IPS-15b (cell line): ENCODE data around the gene ZNF543.
"Not testable (repeated sequence)": the region's sequence is repeated elsewhere in the genome, so short reads cannot be mapped to it uniquely, and the experiment has no call there.

Source experiments
- H3K27me3 ChIP-seq: one replicate; pipeline ENCODE4 v1.6.1; 2013; ENCODE audit warnings: low read length; ENCODE audit not compliant: control insufficient read depth, insufficient read depth
- H3K36me3 ChIP-seq: one replicate; pipeline ENCODE4 v1.6.1; 2013; ENCODE audit warnings: low read length; ENCODE audit not compliant: control insufficient read depth, insufficient read depth
- H3K4me1 ChIP-seq: one replicate; pipeline ENCODE4 v1.6.1; 2013; ENCODE audit warnings: mild to moderate bottlenecking, low read length; ENCODE audit not compliant: control insufficient read depth, insufficient read depth
- H3K4me3 ChIP-seq: one replicate; pipeline ENCODE4 v1.5.1; 2013; ENCODE audit warnings: low read depth, low read length
- H3K9ac ChIP-seq: one replicate; pipeline ENCODE4 v1.6.1; 2013; ENCODE audit warnings: low read depth, mild to moderate bottlenecking, low read length
- H3K9me3 ChIP-seq: one replicate; pipeline ENCODE4 v1.6.1; 2013; ENCODE audit warnings: mild to moderate bottlenecking, low read length; ENCODE audit not compliant: control insufficient read depth, insufficient read depth

Gene ZNF543

DNA sequence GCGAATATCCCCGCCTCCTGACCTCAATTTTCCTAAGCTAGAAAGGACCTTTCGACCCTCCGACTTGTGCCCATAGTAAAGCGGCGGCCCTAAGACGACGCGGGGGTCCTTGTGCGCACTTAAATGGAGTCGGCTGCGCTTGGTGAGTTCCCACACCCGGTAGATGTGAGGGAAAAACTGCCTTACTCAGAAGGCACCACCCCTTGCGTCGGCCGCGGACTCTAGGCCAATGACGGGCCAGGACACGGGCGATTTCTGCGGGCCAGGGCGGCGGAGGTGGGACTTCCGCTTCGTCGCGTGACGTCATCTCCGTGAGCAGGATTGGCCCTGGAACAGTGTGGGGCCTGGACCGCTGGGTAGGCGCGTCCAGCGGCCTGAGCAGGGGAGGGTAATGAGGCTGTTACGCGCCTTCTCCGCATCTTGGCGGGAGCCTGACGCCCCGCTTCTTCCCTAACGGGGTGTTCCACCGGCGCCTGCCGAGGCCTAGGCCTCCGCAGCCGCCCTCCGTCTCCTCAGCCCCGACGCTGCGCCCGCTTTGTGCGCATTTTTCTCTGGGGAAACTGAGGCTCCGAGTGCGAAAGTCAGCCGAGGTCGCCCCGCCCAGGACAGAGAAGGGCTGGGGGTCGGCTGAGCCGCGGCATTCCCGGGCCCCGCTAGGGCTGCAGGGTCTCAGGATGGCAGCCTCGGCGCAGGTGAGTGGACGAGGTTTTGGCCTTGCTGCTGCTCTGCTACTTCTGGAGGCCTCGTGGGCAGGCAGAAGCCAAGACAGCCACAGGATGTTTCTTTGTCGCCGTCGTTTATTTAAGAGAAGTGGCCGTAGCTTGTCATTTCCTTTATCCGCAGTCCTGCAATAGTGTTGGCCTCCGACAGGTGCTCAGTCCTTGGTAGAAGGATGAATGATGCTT is at the start of gene ZNF543:
ZNF543 (plus strand) TSS at position 293 of the 905 bp plus-strand sequence; CDS start at position 675, 382 bp downstream.
- Histone ChIP-seq H3K36me3 (peaks cover 16% of the 10 kb centered on the region), H3K4me1 (peaks cover 4% of the 10 kb centered on the region), H3K9me3 (no peaks in the 10 kb centered on the region), H3K4me3 (peak within 1 kb of the TSS; percentile 64), H3K27me3 (peaks cover 9% of the 10 kb centered on the region), H3K9ac (peak within 1 kb of the TSS; percentile 91)

DNA sequence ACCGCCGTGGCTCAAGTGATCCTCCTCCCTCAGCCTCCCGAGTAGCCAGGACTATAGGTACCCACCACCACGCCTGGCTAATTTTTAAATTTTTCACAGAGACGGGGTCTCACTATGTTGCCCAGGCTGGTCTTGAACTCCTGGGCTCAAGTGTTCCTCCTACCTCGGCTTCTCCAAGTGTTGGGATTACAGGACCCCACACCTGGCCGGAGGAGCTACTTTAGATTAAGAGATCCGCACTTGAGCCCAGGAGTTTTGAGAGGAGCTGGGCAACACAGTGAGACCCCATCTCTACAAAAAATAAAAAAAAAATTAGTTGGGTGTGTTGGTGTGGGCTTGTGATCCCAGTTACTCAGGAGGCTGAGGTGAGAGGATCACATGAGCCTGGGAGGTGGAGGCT is 49.0 kb upstream of the ZNF543 start:
- no peak overlapping the region for H3K4me3 ChIP-seq
- no peak overlapping the region for H3K9ac ChIP-seq
- no peaks in the 10 kb centered on the region for H3K9me3 ChIP-seq
- H3K36me3 ChIP-seq, result no peaks in the 10 kb centered on the region
- no peaks in the 10 kb centered on the region for H3K4me1 ChIP-seq
- H3K27me3 ChIP-seq, result no peaks in the 10 kb centered on the region

DNA sequence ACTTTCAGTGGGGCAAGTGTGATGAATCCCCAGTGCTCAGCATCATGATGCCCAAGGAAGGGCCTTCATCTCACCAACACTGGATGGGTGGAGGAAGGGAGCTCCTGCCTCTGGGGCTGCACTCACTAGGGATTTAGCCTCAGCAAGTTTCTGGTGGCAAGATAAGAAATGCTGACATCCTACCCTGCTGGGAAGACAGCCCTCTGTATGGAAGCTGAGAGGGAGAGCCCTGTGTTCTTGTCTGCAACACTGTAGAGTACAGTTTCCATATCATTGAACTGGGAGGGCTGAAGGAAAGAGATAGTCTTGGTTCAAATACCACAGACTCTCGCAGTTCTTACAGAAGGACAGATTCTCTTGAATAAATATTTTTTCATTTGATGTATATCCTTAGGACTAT is 47.3 kb upstream of the ZNF543 start:
- Histone ChIP-seq H3K36me3 (no peaks in the 10 kb centered on the region), H3K9me3 (no peaks in the 10 kb centered on the region), H3K27me3 (no peaks in the 10 kb centered on the region), H3K4me3 (no peak overlapping the region), H3K9ac (no peak overlapping the region), H3K4me1 (no peaks in the 10 kb centered on the region)

DNA sequence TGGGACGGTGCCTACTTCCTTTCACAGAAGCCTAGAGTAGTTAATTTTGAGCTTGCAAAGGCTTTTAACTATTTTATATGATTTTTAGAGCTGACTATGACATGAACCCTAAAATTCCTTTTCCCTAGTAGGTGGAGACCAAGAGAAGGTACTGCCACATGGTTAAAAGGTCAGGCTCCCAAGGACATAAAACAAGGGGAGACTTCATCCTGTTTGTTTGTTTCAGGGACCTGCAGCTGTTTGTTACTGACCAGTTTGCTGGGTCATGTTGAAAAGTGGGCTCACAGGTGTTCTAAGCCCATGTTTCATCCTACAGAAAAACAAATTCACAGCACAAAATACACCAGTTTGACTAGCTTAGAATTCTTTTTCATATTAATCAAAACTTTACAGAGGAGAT is 43.8 kb upstream of the ZNF543 start:
- no peaks in the 10 kb centered on the region for H3K4me1 ChIP-seq
- no peak overlapping the region for H3K9ac ChIP-seq
- H3K4me3 ChIP-seq, result no peak overlapping the region
- no peaks in the 10 kb centered on the region for H3K27me3 ChIP-seq
- H3K9me3 ChIP-seq, result no peaks in the 10 kb centered on the region
- H3K36me3 ChIP-seq, result no peaks in the 10 kb centered on the region

DNA sequence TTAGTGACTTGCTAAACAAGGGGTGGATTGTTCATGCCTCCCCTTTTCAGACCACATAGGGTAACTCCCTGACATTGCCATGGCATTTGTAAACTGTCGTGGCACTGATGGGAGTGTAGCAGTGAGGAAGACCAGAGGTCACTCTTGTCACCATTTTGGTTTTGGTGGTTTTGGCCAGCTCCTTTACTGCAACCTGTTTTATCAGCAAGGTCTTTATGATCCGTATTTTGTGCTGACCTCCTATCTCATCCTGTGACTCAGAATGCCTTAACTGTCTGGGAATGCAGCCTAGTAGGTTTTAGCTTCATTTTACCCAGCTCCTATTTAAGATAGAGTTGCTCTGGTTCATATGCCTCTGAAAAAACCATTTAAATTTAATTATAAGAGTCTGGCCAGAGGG is 41.8 kb upstream of the ZNF543 start:
- H3K4me1 ChIP-seq, H3K4me3 ChIP-seq, H3K27me3 ChIP-seq, H3K36me3 ChIP-seq, H3K9me3 ChIP-seq, H3K9ac ChIP-seq: not testable (repeated sequence)

DNA sequence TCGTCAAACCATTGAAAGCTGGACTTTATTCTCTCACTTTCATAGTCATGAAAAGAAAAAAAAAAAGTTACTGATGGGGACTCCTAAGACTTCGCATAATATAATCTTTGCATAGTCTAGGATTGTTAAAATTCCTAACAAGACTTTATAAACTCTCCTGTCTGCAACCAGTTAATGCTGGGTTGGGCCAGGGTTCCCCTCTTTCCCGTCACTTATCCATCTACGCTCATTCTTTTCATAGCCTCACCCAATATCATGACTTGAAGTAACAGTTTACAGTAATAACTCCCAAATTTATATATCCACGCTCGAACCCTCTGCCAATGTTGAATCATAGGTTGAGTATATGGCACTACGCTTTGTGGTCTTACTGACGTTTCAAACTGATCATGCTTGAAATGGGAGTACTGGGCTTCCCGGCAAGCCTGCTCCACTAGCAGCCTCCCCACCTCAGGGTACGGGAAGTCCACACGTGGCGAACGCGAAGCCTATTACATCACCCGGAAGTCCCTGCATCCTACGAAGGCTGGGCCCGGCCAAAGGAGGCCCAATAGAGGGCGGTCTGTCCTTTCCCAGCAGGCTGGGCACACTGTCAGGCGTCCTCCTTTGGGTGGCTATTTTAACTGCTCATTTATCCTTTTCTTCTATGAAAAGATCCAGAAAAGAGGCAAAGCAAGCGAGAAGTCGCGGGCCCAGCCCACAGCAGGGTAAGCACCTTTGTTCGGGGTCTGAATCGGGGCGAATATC is 40.7 kb upstream of the ZNF543 start:
- Histone ChIP-seq H3K9ac (peak overlapping the region; percentile 94), H3K4me3 (peak overlapping the region; percentile 85), H3K4me1 (no peaks in the 10 kb centered on the region), H3K27me3 (no peaks in the 10 kb centered on the region), H3K9me3 (no peaks in the 10 kb centered on the region), H3K36me3 (peaks cover 3% of the 10 kb centered on the region)

DNA sequence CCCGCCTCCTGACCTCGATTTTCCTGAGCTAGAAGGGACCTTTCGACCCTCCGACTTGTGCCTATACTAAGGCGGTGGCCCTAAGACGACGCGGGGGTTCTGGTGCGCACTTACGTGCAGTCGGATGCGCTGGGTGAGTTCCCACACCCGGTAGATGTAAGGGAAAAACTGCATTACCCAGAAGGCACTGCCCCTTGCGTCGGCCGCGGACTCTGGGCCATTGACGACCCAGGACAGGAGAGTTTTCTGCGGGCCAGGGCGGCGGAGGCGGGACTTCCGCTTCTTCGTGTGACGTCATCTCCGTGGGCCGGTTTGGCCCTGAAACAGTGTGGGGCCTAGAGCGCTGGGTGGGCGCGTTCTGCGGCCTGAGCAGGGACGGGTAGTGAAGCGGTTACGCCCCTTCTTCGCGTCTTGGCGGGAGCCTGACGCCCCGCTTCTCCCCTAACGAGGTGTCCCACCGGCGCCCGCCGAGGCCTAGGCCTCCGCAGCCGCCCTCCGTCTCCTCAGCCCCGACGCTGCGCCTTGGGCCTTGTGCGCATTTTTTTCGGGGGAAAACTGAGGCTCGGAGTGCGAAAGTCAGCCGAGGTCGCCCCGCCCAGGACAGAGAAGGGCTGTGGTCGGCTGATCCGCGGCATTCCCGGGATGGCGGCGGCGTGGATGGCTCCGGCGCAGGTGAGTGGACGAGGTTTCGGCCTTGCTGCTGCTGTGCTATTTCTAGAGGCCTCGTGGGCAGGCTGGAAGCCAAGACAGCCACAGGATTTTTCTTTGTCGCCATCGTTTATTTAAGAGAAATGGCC is 39.9 kb upstream of the ZNF543 start, which contains the start of gene ZNF460:
ZNF460 (plus strand) TSS at position 321 of the 797 bp plus-strand sequence; CDS start at position 643, 322 bp downstream.
- H3K36me3 ChIP-seq, result peaks cover 11% of the 10 kb centered on the region
- H3K4me3 ChIP-seq, result peak within 1 kb of the TSS; percentile 85
- no peaks in the 10 kb centered on the region for H3K27me3 ChIP-seq
- peak within 1 kb of the TSS; percentile 94 for H3K9ac ChIP-seq
- no peaks in the 10 kb centered on the region for H3K9me3 ChIP-seq
- no peaks in the 10 kb centered on the region for H3K4me1 ChIP-seq

DNA sequence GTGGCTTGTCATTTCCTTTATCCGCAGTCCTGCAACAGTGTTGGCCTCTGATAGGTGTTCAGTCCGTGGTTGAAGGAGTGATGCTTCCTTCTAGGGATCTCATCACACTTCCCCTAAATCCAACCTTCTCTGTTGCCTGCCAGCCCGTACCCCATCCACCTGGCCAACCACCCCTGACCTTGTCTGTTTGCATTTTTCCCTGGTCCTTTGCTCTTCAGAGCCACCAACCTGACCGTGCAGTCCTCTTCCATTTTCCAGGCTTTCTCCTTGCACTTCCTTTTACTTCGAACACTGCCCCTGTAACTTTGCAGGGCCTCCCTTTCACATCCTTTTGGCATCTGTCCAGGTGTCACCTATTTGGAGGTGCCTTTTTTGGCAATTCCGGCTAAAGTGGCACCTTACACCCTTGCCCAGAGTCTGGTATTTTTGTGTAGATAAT is 39.3 kb upstream of the ZNF543 start:
- Histone ChIP-seq H3K9ac (peak overlapping the region; percentile 82), H3K4me1 (no peaks in the 10 kb centered on the region), H3K4me3 (peak overlapping the region; percentile 85), H3K36me3 (peaks cover 17% of the 10 kb centered on the region), H3K27me3 (no peaks in the 10 kb centered on the region), H3K9me3 (no peaks in the 10 kb centered on the region)

DNA sequence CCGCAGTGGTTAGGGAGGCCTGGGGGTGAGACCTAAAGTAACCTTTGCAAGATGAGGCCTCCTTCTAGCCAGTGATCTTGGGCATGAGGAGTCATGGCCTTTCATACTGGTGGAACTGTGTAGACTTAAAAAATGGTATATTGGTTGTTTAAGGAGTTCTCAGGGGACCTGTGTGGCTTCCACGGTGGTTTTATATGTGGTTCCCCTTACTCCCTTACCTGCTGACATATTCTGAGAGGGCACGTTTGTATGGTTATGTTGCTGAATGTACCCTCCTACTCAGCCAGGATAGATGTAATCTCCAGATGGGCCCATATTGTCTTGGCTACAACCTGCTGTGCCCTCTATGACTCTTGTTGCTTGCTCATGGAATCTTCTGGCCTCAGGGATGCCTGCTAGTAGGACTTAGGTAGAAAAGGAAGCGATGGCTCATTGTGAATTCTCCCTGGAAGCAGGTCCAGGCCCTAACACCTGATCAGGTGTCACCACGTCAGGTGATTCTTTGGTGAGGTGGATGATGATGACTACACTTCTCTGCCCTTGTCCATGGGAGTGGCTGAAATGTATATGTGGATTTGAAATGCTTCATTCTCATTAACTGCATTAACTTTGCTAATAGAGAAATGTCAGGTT is 38.1 kb upstream of the ZNF543 start:
- peak overlapping the region; percentile 4 for H3K4me3 ChIP-seq
- H3K4me1 ChIP-seq, result no peaks in the 10 kb centered on the region
- peaks cover 18% of the 10 kb centered on the region for H3K36me3 ChIP-seq
- H3K9ac ChIP-seq, result peak overlapping the region; percentile 6
- H3K9me3 ChIP-seq, result no peaks in the 10 kb centered on the region
- no peaks in the 10 kb centered on the region for H3K27me3 ChIP-seq

DNA sequence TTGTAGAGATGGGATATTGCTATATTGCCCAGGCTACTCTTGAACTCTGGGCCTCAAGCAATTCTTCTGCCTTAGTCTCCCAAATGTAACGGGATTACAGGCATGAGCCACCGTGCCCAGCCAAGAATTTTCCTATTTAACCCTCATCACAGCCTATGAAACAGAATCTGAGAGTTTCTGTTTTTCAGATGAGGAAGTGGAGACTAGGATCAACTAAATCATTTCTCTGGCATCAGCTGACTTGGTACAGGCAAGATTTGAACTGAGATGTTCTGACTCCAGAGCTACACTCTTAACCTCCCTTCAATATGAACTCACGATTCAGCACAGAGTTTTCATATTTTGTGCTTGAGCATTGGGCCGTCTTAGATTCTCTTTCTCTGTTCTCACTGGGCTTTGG is 31.9 kb upstream of the ZNF543 start:
- H3K9ac ChIP-seq, result no peak overlapping the region
- H3K27me3 ChIP-seq, result no peaks in the 10 kb centered on the region
- H3K4me1 ChIP-seq, result no peaks in the 10 kb centered on the region
- H3K36me3 ChIP-seq, result peaks cover 51% of the 10 kb centered on the region
- H3K9me3 ChIP-seq, result no peaks in the 10 kb centered on the region
- no peak overlapping the region for H3K4me3 ChIP-seq

DNA sequence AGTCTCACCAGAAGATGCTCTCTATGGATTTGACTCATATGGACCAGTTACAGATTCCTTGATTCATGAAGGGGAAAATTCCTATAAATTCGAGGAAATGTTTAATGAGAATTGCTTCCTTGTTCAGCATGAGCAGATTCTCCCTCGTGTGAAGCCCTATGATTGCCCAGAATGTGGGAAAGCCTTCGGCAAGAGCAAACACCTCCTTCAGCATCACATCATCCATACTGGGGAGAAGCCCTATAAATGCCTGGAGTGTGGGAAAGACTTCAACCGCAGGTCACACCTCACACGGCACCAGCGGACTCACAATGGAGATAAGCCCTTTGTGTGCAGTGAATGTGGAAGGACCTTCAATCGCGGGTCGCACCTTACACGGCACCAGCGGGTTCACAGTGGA is 29.3 kb upstream of the ZNF543 start:
- no peak overlapping the region for H3K4me3 ChIP-seq
- H3K9ac ChIP-seq, result no peak overlapping the region
- H3K4me1 ChIP-seq, result no peaks in the 10 kb centered on the region
- no peaks in the 10 kb centered on the region for H3K27me3 ChIP-seq
- H3K36me3 ChIP-seq, result peaks cover 34% of the 10 kb centered on the region
- no peaks in the 10 kb centered on the region for H3K9me3 ChIP-seq
